Mononuclear cell (primary cell): Measurements from ENCODE around the gene RAP1GAP. TPM values are rescaled to one million over a fixed set of nuclear protein-coding genes. Genes with fewer than 3 reads are reported as not detected.

Source experiments
- H3K27me3 ChIP-seq: 2 replicates; pipeline ENCODE4 v1.6.0; 2011; ENCODE audit warnings: low read length, control low read depth; ENCODE audit not compliant: insufficient read depth
- H3K4me1 ChIP-seq: 2 replicates; pipeline ENCODE4 v1.5.1; 2011; ENCODE audit warnings: mild to moderate bottlenecking, low read length, control low read depth; ENCODE audit not compliant: insufficient read depth
- H3K4me3 ChIP-seq: 2 replicates; pipeline ENCODE4 v1.5.1; 2011; ENCODE audit warnings: mild to moderate bottlenecking, low read length, moderate library complexity
- H3K9me3 ChIP-seq: 2 replicates; pipeline ENCODE4 v1.5.1; 2011; ENCODE audit warnings: low read depth, mild to moderate bottlenecking, control low read depth, low read length
- total RNA-seq: library from RNA; depleted of rRNA; stranded (reverse); fragments of >200 nt; gene quantifications from one replicate; pipeline ENCODE4 v1.2.3, GENCODE V29; 2012

Gene RAP1GAP
- total RNA-seq, 1 donor, result 0.10 TPM

GRCh38 chr1:21597753-21598152, 71.4 kb downstream of the RAP1GAP start:
- no peaks in the 10 kb centered on the region for H3K4me1 ChIP-seq
- no peak overlapping the region for H3K4me3 ChIP-seq
- no peaks in the 10 kb centered on the region for H3K9me3 ChIP-seq
- no peaks in the 10 kb centered on the region for H3K27me3 ChIP-seq

GRCh38 chr1:21596628-21597027, 72.5 kb downstream of the RAP1GAP start:
- no peaks in the 10 kb centered on the region for H3K4me1 ChIP-seq
- H3K27me3 ChIP-seq, result no peaks in the 10 kb centered on the region
- H3K4me3 ChIP-seq, result no peak overlapping the region
- no peaks in the 10 kb centered on the region for H3K9me3 ChIP-seq

- H3K27me3 ChIP-seq, result no peaks in the 10 kb centered on the region
Observed at GRCh38 chr1:21596174-21596573, 73.0 kb downstream of the RAP1GAP start.

GRCh38 chr1:21594935-21595897, 73.9 kb downstream of the RAP1GAP start:
- Histone ChIP-seq H3K4me1 (peaks cover 4% of the 10 kb centered on the region), H3K9me3 (no peaks in the 10 kb centered on the region), H3K4me3 (no peak overlapping the region), H3K27me3 (no peaks in the 10 kb centered on the region)

More at GRCh38 chr1:21596174-21596573, 73.0 kb downstream of the RAP1GAP start:
- Histone ChIP-seq H3K4me1 (no peaks in the 10 kb centered on the region), H3K4me3 (no peak overlapping the region), H3K9me3 (no peaks in the 10 kb centered on the region)

- no peaks in the 10 kb centered on the region for H3K27me3 ChIP-seq
- no peak overlapping the region for H3K4me3 ChIP-seq
- peaks cover 8% of the 10 kb centered on the region for H3K4me1 ChIP-seq
- no peaks in the 10 kb centered on the region for H3K9me3 ChIP-seq
Observed at GRCh38 chr1:21594501-21594900, 74.7 kb downstream of the RAP1GAP start.

GRCh38 chr1:21593231-21593630, 75.9 kb downstream of the RAP1GAP start:
- no peaks in the 10 kb centered on the region for H3K9me3 ChIP-seq
- H3K27me3 ChIP-seq, result no peaks in the 10 kb centered on the region

GRCh38 chr1:21592086-21592865, 76.9 kb downstream of the RAP1GAP start:
- Histone ChIP-seq H3K27me3 (no peaks in the 10 kb centered on the region), H3K4me3 (no peak overlapping the region), H3K4me1 (peaks cover 8% of the 10 kb centered on the region), H3K9me3 (no peaks in the 10 kb centered on the region)

More at GRCh38 chr1:21593231-21593630, 75.9 kb downstream of the RAP1GAP start:
- Histone ChIP-seq H3K4me1 (peaks cover 8% of the 10 kb centered on the region), H3K4me3 (no peak overlapping the region)

GRCh38 chr1:21590934-21591333, 78.2 kb downstream of the RAP1GAP start:
- Histone ChIP-seq H3K27me3 (no peaks in the 10 kb centered on the region), H3K4me3 (no peak overlapping the region), H3K4me1 (peaks cover 8% of the 10 kb centered on the region)

GRCh38 chr1:21590126-21590880, 78.9 kb downstream of the RAP1GAP start:
- Histone ChIP-seq H3K9me3 (no peaks in the 10 kb centered on the region), H3K27me3 (no peaks in the 10 kb centered on the region), H3K4me3 (no peak overlapping the region), H3K4me1 (peaks cover 8% of the 10 kb centered on the region)

More at GRCh38 chr1:21590934-21591333, 78.2 kb downstream of the RAP1GAP start:
- H3K9me3 ChIP-seq, result no peaks in the 10 kb centered on the region

GRCh38 chr1:21589618-21590017, 79.5 kb downstream of the RAP1GAP start:
- H3K27me3 ChIP-seq, result no peaks in the 10 kb centered on the region

GRCh38 chr1:21587602-21587953, 81.6 kb downstream of the RAP1GAP start:
- H3K27me3 ChIP-seq, result no peaks in the 10 kb centered on the region
- no peak overlapping the region for H3K4me3 ChIP-seq
- H3K4me1 ChIP-seq, result peaks cover 16% of the 10 kb centered on the region
- no peaks in the 10 kb centered on the region for H3K9me3 ChIP-seq

More at GRCh38 chr1:21589618-21590017, 79.5 kb downstream of the RAP1GAP start:
- H3K4me3 ChIP-seq, result no peak overlapping the region
- H3K9me3 ChIP-seq, result no peaks in the 10 kb centered on the region
- H3K4me1 ChIP-seq, result peaks cover 8% of the 10 kb centered on the region

GRCh38 chr1:21586846-21587601, 82.1 kb downstream of the RAP1GAP start:
- Histone ChIP-seq H3K4me3 (no peak overlapping the region), H3K4me1 (peaks cover 16% of the 10 kb centered on the region), H3K9me3 (no peaks in the 10 kb centered on the region), H3K27me3 (no peaks in the 10 kb centered on the region)

- no peaks in the 10 kb centered on the region for H3K9me3 ChIP-seq
- H3K4me1 ChIP-seq, result peaks cover 16% of the 10 kb centered on the region
- no peaks in the 10 kb centered on the region for H3K27me3 ChIP-seq
- H3K4me3 ChIP-seq, result no peak overlapping the region
Observed at GRCh38 chr1:21586222-21586621, 82.9 kb downstream of the RAP1GAP start.

- no peak overlapping the region for H3K4me3 ChIP-seq
- H3K4me1 ChIP-seq, result peaks cover 11% of the 10 kb centered on the region
Observed at GRCh38 chr1:21585037-21585436, 84.1 kb downstream of the RAP1GAP start.

More at GRCh38 chr1:21585037-21585436, 84.1 kb downstream of the RAP1GAP start:
- H3K9me3 ChIP-seq, result no peaks in the 10 kb centered on the region
- no peaks in the 10 kb centered on the region for H3K27me3 ChIP-seq
